HG03520 (cell line): ENCODE data around the gene PLXDC2.
"Not testable (repeated sequence)": the region's sequence is repeated elsewhere in the genome, so short reads cannot be mapped to it uniquely, and the experiment has no call there.

Experiments used
- ATAC-seq: cut with Tn5 transposase; IDR thresholded peaks from one replicate; pipeline ENCODE4 v1.9.1; 2021; ENCODE audit warnings: mild to moderate bottlenecking, moderate library complexity; ENCODE audit not compliant: unreplicated experiment

Gene PLXDC2

DNA sequence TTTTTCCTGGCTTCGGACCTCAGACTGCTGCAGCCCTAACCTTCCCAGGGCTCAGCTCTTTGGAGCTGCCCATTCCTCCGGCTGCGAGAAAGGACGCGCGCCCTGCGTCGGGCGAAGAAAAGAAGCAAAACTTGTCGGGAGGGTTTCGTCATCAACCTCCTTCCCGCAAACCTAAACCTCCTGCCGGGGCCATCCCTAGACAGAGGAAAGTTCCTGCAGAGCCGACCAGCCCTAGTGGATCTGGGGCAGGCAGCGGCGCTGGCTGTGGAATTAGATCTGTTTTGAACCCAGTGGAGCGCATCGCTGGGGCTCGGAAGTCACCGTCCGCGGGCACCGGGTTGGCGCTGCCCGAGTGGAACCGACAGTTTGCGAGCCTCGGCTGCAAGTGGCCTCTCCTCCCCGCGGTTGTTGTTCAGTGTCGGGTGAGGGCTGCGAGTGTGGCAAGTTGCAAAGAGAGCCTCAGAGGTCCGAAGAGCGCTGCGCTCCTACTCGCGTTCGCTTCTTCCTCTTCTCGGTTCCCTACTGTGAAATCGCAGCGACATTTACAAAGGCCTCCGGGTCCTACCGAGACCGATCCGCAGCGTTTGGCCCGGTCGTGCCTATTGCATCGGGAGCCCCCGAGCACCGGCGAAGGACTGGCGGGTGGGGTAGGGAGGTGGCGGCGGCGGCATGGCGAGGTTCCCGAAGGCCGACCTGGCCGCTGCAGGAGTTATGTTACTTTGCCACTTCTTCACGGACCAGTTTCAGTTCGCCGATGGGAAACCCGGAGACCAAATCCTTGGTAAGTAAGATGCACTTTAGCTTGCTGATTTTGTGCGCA lies at the start of gene PLXDC2:
Gene PLXDC2, plus strand, starts transcription at position 22 of the 820 bp plus-strand sequence.
- no peak for ATAC-seq

DNA sequence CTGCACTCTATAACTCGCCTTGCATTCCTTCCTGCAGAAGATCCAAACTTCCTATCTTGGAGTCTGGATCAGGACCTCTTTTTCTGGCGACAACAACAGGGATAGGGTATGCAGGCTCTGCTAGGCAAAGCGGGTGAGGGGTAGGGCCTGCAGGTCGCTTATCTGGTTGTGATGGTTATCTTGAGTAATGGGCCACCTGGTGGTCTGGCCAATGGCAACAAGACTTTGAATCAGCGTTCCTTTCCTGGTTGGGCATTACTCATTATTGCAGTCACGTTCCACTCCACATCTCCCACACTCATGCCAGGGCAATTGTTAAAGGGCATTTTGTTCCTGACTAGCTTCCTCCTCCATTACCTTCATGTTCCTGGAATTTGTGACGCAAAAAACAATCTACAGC lies 48.4 kb upstream of the PLXDC2 start:
- no peak for ATAC-seq

DNA sequence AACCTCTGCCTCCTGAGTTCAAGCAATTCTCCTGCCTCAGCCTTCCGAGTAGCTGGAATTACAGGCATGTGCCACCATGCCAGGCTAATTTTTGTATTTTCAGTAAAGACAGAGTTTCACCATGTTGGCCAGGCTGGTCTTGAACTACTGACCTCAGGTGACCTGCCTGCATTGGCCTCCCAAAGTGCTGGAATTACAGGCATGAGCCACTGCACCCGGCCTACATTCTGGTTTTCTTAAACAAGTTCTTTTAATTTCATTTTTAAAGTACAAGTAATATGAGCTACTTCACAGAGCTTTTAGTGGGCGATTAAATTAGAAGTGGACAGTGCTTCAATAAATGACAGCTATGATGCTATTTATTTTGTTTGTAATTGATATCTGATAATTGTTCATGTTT lies 46.4 kb upstream of the PLXDC2 start:
- not testable (repeated sequence) for ATAC-seq

DNA sequence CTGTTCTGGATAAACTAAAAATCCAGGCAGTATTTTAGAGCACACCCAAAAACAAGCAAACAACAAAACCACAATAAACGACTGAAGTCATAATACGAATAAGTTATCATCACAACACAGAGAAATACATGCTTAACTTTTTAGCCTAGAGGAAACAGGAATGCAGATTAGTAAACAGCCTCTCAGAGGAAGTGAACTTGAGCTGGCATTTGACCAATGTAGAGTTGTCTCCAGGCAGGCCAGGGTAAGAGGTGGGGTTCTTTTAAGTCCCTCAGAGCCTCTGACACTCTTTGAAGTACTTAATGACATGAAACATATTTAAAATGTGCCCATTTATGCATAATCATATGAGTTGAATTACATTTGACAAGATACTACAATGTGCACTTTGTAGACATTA lies 43.3 kb upstream of the PLXDC2 start:
- no peak for ATAC-seq

GRCh38 chr10:19775296-19775695 lies 40.9 kb upstream of the PLXDC2 start:
- ATAC-seq, result no peak

DNA sequence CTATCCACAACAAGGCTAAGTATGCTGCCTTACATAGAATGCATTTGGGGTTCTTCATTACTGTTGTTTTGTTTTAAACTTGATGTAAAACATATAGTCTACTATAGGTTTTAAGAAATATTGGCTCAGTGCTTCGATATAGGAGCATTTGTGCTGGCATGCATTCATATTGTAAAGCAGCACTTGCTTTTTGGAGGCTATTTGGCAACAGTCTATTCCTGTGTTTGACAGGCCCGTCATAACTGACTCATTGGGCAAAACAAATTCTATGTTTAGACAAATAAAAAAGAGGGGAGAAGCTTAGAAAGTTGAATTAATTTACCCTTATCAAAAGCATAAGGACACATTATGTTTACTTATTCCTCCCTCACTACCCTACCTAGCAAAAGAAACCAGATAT lies 38.4 kb upstream of the PLXDC2 start:
- no peak for ATAC-seq

GRCh38 chr10:19778996-19779395 lies 37.2 kb upstream of the PLXDC2 start:
- ATAC-seq, result no peak

DNA sequence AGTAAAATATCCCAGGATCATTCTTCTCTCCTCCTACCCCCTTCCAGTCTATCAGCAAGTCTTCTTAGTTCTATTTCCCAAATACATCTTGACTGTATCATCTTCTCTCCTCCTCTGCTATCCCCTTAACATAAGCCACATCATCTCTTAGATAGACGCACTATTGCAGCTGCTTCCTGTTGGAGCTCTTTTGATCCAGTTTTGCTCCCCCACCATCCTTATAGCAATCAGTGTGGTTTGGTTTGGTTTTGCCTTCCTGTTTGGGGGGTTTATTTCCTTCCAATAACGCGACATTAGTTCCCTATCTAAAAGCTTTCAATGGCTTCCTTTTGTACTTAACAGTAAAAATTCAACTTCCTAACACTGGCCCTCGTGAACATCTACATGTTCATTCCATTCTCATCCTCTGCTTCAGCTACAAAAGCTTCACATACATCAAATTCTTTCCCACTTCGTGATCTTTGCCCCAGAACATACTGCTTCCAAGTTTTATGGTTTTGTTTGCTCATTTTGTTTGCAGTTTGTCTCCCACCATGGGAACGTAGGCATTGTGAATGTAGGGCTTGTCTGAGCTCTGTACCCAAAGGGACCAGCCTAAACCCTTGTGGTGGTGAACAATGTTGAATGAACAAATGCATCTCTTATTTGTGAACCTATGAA lies 33.7 kb upstream of the PLXDC2 start:
- no peak for ATAC-seq

GRCh38 chr10:19783721-19784120 lies 32.5 kb upstream of the PLXDC2 start:
- no peak for ATAC-seq

DNA sequence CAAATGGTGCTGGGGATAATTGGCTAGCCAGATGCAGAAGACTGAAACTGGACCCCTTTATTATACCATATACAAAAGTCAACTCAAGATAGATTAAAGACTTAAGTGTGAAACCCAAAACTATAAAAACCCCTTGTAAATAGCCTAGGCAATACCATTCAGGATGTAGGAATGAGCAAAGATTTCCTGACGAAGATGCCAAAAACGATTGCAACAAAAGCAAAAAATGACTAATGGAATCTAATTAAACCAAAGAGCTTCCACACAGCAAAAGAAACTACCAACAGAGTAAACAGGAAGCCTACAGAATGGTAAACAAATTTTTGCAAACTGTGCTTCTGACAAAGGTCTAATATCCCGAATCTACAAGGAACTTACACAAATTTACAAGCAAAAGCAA lies 30.9 kb upstream of the PLXDC2 start:
- no peak for ATAC-seq

DNA sequence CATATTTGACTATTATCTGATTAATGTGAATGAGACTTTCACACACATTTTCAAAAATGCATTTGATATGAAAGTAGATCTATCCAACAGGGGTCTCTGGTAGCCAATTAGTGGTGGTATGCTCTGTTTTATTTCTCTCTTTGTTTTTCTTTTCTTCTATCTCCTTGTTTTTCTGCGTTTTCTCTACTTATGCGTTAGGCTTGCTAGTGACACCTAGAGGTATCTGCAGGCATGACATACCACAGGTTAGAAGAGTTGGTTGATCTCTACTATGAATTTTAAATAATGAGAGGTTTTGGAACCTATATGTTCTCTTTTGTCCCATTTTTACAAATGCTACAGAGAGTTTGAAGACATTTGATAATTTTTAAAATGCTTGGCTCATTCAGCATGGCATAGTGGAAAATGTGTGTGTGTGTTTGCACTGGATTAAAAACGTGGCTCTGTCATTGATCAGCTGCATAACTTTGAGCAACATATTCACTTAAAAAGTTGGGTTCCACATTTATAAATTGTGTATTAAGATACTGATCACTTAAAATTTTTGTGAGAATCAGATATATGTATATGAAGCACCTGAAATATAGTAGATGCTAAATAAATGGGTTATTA lies 28.1 kb upstream of the PLXDC2 start:
- peak; percentile 64 for ATAC-seq

- ATAC-seq, result no peak
Observed at GRCh38 chr10:19788902-19789301, 27.3 kb upstream of the PLXDC2 start.

- ATAC-seq, result no peak
Observed at GRCh38 chr10:19789607-19790006, 26.6 kb upstream of the PLXDC2 start.

GRCh38 chr10:19791032-19791431 lies 25.2 kb upstream of the PLXDC2 start:
- ATAC-seq, result no peak

GRCh38 chr10:19795684-19796083 lies 20.5 kb upstream of the PLXDC2 start:
- no peak for ATAC-seq

DNA sequence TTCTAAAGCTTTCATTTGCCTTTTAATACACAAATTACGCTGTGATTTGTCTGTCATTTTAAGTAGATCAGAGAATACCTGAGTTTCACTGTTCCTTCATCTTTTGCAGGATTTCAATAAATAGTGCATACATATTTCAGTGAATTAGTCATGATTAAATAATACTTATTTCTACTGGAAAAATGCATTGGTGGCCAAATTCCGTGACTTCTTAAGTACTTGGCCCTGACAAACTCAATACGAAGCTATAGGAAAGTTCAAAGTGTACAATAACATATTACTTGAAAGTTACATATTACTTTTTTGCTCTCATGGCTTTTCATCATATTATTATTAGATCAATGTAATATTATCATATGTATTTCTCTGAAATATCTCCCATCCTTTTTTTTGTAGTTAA lies 16.1 kb upstream of the PLXDC2 start:
- ATAC-seq, result no peak

- no peak for ATAC-seq
Observed at GRCh38 chr10:19801369-19801768, 14.9 kb upstream of the PLXDC2 start.

DNA sequence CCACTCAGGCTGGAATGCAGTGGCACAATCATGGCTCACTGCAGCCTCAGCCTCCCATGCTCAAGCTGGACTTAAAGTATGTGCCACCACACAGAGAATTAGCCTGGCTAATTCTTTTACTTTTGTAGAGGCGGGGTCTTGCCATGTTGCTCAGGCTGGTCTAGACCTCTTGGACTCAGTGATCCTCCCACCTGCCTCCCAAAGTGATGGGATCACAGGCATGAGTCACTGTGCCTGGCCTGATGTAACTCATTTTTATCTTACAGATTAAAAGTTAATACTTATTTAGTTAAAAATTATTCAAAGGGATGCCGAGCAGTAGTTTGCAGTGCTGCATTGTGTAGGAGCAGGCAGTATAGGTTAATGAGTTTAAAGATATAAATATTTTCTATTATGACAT lies 12.6 kb upstream of the PLXDC2 start:
- no peak for ATAC-seq

- ATAC-seq, result no peak
Observed at GRCh38 chr10:19809481-19809880, 6.8 kb upstream of the PLXDC2 start.

DNA sequence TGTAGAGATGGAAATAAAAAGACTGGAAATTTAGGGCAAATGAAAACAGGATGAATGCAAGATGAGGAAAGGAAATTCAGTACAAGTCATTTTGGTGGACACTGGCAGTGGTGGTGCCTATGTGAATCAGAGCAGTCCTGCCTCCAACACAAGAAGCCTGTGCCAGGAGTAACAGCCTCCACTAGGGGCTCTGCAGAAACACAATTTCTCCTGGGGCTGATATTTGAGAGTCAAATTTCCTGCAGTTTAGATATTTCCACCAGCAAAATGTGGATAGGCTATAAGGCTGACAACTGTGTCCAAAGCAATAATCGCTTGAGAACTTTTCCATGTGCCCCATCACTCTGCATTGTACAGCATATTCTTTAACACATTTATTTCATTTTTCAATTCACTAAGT lies 4.7 kb upstream of the PLXDC2 start:
- ATAC-seq, result no peak

GRCh38 chr10:19812976-19813375 lies 3.3 kb upstream of the PLXDC2 start:
- no peak for ATAC-seq
